Duodenal mucosa (tissue), 2 donors: ENCODE data around the gene NLN.
"Not testable (repeated sequence)": the region's sequence is repeated elsewhere in the genome, so short reads cannot be mapped to it uniquely, and the experiment has no call there.

ENCODE experiments used
- H3K27ac ChIP-seq: one replicate; pipeline ENCODE4 v1.7.0; 2013; ENCODE audit warnings: low read depth, low read length
- H3K27me3 ChIP-seq, 2 donors: one replicate each; pipeline ENCODE4 v1.7.0; 2013; ENCODE audit warnings: low read length in 2 of 2, control low read depth in 1 of 2; ENCODE audit not compliant: insufficient read depth in 2 of 2, control insufficient read depth in 1 of 2
- H3K36me3 ChIP-seq, 2 donors: one replicate each; pipeline ENCODE4 v1.7.0; 2013; ENCODE audit warnings: low read length in 2 of 2, control low read depth in 1 of 2; ENCODE audit not compliant: insufficient read depth in 2 of 2, control insufficient read depth in 1 of 2
- H3K4me1 ChIP-seq, 2 donors: one replicate each; pipeline ENCODE4 v1.7.0; 2013; ENCODE audit warnings: low read length in 2 of 2, control low read depth in 1 of 2; ENCODE audit not compliant: insufficient read depth in 2 of 2, control insufficient read depth in 1 of 2
- H3K4me3 ChIP-seq, 2 donors: one replicate each; pipeline ENCODE4 v1.7.0; 2013; ENCODE audit warnings: low read length in 2 of 2, low read depth in 1 of 2
- H3K9ac ChIP-seq, 2 donors: one replicate each; pipeline ENCODE4 v1.7.0; 2013; ENCODE audit warnings: low read length in 2 of 2, low read depth in 1 of 2
- H3K9me3 ChIP-seq, 2 donors: one replicate each; pipeline ENCODE4 v1.7.0; 2013; ENCODE audit warnings: low read length in 2 of 2, control low read depth in 1 of 2; ENCODE audit not compliant: control insufficient read depth in 1 of 2

The NLN gene

DNA sequence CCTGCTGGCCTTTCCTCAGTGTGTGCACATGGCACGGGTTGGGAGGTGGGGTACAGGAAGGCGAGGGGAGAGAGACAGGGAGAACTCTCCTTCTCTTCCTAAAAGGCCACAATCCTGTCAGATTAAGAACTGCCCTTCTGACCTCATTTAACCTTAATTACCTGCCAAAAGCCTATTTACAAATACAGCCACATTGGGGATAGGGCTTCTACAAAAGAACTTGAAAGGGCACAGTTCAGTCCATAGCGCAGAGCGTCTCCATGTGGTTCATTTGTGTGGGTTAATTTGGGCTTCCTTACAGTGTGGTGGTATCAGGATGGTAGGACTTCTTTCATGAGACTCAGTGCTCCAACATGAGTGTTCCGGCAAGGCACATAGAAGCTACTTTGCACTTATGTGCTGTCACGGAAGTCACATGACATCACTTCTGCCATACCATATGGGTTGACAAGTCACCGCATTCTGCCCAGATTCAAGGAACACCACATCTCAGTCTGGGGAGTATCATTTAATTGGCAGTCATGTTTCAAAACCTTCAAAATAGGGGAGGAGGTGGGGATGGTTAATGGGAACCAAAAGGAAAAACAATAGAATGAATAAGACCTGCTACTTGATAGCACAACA, 46.8 kb downstream of the NLN start:
- H3K9ac ChIP-seq, result no peak overlapping the region
- H3K27me3 ChIP-seq, result no peaks in the 10 kb centered on the region
- H3K4me1 ChIP-seq, result no peaks in the 10 kb centered on the region
- no peak overlapping the region for H3K4me3 ChIP-seq
- H3K36me3 ChIP-seq, result no peaks in the 10 kb centered on the region
- no peak overlapping the region for H3K27ac ChIP-seq
- H3K9me3 ChIP-seq, result peaks cover 0 to 4% of the 10 kb centered on the region in 2 donors

DNA sequence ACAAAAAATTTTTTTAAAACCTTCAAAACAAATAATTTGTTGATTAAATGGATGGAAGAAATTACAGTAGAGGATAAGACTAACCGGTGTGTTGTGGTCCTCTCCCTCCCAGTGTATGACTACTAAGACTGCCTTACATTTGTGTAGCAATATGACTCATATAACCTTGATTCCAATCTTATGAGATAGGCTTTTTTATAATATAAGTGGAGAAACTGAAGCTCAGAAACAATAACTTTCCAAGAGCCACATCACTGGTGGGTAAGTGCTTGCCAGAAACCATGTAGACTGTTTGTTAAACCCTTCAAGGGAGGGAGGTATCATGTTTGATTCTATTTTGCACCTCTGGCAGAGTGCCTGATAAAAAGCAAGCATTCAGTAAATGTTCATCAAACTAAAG, 47.5 kb downstream of the NLN start:
- Histone ChIP-seq H3K36me3 (no peaks in the 10 kb centered on the region), H3K9me3 (peaks cover 0 to 4% of the 10 kb centered on the region in 2 donors), H3K27me3 (no peaks in the 10 kb centered on the region), H3K4me3 (no peak overlapping the region), H3K27ac (no peak overlapping the region), H3K9ac (no peak overlapping the region), H3K4me1 (no peaks in the 10 kb centered on the region)

DNA sequence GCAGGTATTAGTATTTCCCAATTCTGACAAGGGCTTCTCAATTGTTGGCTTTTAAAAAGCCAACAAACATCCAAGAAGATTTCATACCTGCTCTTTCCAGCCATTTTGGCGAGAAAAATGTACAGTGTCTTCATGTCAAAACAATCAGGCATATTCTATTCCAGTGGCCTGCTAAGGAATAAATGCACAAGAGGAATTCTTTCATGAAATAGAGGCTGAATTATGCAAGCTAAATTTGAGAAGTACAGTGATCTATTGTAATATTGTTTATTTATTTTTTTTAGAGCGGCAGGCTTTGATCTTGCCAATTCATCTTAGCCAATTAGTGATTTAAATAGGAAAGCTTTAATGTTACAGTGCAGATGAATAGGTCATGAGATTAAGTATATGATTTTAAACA, 49.3 kb downstream of the NLN start:
- Histone ChIP-seq H3K4me1 (no peaks in the 10 kb centered on the region), H3K36me3 (no peaks in the 10 kb centered on the region), H3K4me3 (no peak overlapping the region), H3K27ac (no peak overlapping the region), H3K9me3 (peaks cover 0 to 4% of the 10 kb centered on the region in 2 donors), H3K27me3 (no peaks in the 10 kb centered on the region), H3K9ac (no peak overlapping the region)

DNA sequence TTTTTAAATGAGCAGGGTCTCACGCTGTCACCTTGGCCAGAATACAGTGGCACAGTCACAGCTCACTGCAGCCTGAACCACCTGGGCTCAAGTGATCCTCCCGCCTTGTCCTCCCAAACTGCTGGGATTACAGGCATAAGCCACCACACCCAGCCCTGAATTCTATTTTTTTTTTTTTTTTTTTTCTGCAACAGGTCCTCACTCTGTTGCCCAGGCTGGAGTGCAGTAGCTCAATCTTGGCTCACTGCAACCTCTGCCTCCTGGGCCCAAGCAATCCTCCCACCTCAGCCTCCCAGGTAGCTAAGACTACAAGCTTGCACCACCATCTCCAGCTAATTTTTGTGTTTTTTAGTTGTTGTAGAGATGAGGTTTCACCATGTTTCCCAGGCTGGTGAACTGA, 51.0 kb downstream of the NLN start:
- H3K9me3 ChIP-seq, H3K27me3 ChIP-seq, H3K27ac ChIP-seq, H3K36me3 ChIP-seq, H3K4me1 ChIP-seq, H3K9ac ChIP-seq, H3K4me3 ChIP-seq: not testable (repeated sequence)

DNA sequence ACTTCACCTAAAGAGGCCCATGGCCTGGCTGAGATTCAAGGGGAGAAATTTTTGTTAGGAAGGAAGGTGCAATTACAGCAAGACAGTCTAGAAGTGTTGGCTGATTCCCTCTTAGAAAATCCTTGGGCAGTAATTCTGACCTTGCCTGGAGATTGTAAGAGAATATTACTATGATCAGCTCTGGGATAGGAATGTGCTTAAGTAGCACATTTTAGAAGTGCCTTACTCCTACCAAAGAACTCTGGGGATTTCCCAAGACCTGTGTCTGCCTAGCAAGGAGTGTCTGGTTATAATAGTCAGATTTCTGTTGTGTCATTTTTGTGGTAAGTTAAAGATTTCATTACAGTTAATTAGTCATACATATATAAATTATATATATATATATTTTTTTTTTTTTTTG, 52.3 kb downstream of the NLN start:
- H3K27me3 ChIP-seq, result no peaks in the 10 kb centered on the region
- H3K36me3 ChIP-seq, result no peaks in the 10 kb centered on the region
- no peaks in the 10 kb centered on the region for H3K4me1 ChIP-seq
- H3K9ac ChIP-seq, result no peak overlapping the region
- no peak overlapping the region for H3K4me3 ChIP-seq
- H3K27ac ChIP-seq, result no peak overlapping the region
- no peaks in the 10 kb centered on the region for H3K9me3 ChIP-seq

DNA sequence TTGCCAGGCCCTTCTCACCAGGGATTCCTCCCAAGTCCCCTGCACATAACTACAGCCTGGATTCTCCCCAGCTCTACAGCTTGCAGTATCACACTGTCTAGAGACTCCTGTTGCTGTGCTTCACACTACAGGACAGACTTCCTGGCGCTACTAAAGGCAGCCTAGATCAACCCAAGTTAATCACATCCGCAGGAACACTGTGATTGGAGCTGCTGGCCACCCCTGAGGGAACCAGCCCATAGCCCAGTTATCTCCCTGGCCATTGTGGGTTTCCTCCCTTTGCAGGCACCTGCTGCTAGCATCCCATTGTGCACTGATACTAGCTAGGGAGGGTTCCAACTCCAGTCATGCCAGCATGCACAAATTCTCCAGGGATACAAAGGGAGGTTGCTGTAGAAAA, 53.5 kb downstream of the NLN start:
- H3K4me3 ChIP-seq, result no peak overlapping the region
- H3K27ac ChIP-seq, result no peak overlapping the region
- no peaks in the 10 kb centered on the region for H3K27me3 ChIP-seq
- H3K4me1 ChIP-seq, result peaks cover 0 to 3% of the 10 kb centered on the region in 2 donors
- H3K9me3 ChIP-seq, result no peaks in the 10 kb centered on the region
- H3K9ac ChIP-seq, result no peak overlapping the region
- H3K36me3 ChIP-seq, result no peaks in the 10 kb centered on the region

DNA sequence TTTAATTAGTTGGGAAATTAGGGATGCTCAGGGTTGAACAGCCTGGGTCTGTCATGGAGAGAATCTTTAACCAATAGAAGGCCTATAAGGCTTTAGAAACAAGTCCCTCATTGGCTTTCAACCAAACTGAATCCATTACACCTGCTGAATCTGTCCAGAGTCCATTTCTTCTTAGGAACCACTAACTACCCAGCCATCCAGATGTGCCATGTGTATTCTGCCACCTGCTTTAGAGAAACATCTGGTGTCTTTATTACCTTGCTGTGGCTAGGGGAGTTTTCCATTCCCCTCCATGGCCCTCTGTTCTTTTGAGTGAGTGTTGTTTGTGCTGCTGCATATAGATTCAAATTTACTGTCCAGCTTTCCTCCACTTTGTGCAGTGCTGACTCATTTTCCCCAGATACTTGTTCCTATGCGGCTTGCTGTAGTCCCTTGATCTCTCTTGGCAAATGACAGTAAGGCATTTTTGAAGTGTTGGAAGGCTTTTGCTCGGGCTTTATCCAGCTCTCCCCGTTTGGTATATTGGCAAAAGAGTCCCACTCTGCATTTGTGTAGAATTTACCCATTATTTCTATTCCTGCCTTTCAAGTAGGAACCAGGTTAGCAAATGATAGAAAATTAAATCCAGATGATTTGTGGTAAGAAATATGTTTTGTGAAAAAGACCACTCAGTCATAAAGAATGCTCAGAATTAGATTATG, 54.6 kb downstream of the NLN start:
- H3K36me3 ChIP-seq, result no peaks in the 10 kb centered on the region
- H3K9ac ChIP-seq, result no peak overlapping the region
- no peak overlapping the region for H3K4me3 ChIP-seq
- no peaks in the 10 kb centered on the region for H3K9me3 ChIP-seq
- H3K27ac ChIP-seq, result no peak overlapping the region
- H3K27me3 ChIP-seq, result no peaks in the 10 kb centered on the region
- H3K4me1 ChIP-seq, result peaks cover 0 to 3% of the 10 kb centered on the region in 2 donors

DNA sequence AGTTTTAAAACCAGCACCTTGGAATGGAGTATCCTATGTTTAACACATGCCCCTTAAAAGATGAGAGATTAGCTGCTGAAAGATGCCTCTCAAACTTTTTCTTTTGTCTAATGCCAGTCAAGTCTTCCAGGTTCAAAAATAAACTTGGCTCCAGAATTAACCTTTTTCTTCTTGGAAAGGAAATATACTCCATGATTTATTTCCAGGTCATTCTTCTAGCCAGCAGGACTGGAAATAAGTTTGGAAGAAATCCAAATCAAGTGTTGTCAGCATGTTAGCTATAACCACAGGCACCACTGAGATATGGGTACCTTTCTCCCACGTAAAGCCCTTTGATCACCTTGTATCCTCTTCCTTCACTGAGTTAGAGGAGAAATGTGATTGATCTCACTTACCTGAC, 56.1 kb downstream of the NLN start:
- Histone ChIP-seq H3K9ac (no peak overlapping the region), H3K9me3 (no peaks in the 10 kb centered on the region), H3K4me1 (peaks cover 0 to 3% of the 10 kb centered on the region in 2 donors), H3K36me3 (no peaks in the 10 kb centered on the region), H3K27ac (no peak overlapping the region), H3K4me3 (no peak overlapping the region), H3K27me3 (no peaks in the 10 kb centered on the region)

DNA sequence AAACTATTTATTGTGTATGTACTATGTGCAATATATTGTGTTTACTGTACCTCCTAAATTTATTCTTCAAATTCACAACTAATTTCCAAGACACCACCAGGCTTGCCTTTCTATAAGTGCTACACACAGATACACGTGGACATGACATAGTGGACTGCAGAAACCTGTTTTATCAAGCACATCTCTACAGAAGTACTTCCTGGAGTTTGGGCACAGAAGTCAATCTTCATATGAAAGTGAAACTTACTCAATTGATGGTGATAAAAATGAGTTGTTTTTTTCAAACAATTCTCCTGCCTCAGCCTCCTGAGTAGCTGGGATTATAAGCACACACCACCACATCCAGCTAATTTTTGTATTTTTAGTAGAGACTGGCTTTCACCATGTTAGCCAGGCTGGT, 57.6 kb downstream of the NLN start:
- Histone ChIP-seq H3K9ac (no peak overlapping the region), H3K36me3 (no peaks in the 10 kb centered on the region), H3K9me3 (no peaks in the 10 kb centered on the region), H3K27ac (no peak overlapping the region), H3K4me1 (peaks cover 0 to 3% of the 10 kb centered on the region in 2 donors), H3K27me3 (no peaks in the 10 kb centered on the region), H3K4me3 (no peak overlapping the region)

DNA sequence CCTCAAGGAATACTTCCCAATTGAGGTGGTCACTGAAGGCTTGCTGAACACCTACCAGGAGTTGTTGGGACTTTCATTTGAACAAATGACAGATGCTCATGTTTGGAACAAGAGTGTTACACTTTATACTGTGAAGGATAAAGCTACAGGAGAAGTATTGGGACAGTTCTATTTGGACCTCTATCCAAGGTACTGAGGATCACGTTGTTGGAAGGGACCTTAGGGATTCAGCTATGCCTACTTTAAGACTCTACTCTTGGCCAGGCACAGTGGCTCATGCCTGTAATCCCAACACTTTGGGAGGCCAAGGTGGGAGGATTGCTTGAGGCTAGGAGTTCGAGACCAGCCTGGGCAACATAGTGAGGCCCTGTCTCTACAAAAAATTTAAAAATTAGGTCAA, 66.3 kb downstream of the NLN start:
- not testable (repeated sequence) for H3K4me3 ChIP-seq, H3K36me3 ChIP-seq, H3K9me3 ChIP-seq, H3K4me1 ChIP-seq, H3K27ac ChIP-seq, H3K27me3 ChIP-seq, H3K9ac ChIP-seq
